GM19468 (cell line): ENCODE results near the gene APBA2.

ENCODE experiments used
- ATAC-seq: cut with Tn5 transposase; IDR thresholded peaks from one replicate; pipeline ENCODE4 v1.9.1; 2021; ENCODE audit warnings: mild to moderate bottlenecking, moderate library complexity, moderate number of reproducible peaks; ENCODE audit not compliant: unreplicated experiment; ENCODE audit errors: extremely low read depth

APBA2 gene

DNA sequence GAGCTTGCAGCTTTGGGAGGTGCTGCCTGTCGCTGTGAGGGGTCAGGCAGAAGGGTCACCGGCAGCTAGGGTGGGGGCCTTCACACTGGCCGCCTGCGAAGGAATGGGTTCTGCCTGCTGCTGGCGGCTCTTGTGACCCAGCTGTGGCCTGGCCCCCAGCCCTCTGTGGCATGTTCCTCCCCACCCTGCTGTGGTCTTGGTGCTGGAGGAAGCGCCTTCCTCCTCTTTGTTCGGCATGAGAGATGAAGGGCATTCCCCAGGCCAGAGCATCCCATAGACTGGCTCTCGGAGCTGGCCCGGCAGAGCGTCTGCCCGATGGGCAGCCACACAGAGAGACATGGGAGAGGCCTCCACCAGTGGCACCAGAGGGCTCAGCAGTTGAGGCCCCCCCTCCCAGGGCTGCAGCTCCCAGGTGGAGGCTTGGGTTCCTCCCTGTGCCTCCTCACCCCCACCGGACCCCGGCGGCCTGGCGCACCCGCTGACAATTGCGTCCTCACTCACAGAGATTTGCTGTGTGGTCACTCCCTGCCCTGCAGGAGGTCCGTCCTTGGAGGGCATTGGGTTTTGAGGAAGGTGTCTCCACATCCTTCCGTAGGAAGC is 221.6 kb downstream of the APBA2 start:
- no peak for ATAC-seq

DNA sequence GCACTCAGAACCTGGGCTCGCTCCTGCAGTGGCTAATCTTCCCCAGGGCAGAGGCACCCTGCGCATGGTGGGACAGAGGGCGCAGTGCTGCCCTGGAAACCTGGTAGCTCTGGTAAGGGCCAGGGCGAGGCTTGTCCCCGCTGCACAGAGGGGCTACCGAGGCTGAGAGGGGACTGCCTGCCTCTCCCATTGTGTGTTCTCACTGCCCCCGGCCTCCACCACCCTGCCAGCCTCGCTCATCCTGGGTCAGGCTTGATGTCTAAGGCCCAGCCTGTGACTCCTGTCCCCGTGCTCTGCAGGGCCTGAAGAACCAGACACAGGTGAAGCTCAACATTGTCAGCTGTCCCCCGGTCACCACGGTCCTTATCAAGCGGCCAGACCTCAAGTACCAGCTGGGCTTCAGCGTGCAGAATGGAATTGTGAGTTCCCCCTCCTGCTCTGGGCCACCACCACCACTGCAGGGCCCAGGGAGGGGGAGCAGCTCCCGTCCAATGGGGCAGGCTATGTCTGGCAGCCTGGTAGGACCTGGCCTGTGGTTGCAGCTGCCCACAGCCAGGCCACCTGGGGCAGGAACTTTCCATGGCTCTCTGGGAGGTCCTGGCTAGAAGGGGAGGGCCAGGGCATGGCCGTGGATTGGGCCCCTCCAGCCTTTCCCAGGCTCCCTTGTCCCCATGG is 222.3 kb downstream of the APBA2 start:
- ATAC-seq: no peak

DNA sequence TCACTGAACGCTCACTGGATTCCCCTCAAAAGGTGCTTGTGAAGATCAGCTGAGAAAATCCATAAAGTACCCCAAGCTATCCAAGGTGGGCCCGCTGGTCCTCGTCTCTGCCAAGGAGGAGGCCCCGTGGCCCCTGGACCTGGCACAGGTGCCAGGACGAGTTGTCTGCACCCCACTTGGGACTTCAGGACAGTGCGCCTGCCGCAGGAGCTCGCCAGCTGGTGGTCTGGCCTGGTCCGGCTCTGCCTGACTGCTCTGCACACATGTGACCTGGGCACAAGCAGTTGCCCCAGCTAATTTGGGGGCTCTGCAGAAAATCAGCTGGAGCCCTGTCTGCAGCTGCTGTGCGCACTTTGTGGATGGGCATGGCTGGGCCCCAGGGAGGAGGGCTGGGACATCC is 224.0 kb downstream of the APBA2 start:
- ATAC-seq: no peak

DNA sequence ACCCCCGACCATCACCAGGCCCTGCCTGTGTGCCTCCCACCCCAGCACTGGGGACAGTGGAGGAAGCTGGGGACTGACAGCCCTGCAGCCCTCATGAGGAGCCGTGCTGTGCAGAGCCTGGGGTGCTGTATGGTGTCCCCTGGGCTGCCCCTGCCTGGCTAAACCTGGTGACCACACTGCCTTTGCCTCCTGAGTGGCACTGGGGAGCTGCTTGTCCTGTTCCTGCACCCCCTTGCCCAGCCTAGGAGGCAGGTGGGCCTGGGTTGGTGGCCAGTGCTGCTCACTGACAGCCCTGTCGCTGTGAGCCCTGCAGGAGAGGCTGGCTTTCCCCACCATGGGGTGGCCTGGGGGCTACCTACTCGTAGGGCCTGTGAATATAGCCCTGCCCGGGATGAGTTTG is 224.4 kb downstream of the APBA2 start:
- no peak for ATAC-seq

DNA sequence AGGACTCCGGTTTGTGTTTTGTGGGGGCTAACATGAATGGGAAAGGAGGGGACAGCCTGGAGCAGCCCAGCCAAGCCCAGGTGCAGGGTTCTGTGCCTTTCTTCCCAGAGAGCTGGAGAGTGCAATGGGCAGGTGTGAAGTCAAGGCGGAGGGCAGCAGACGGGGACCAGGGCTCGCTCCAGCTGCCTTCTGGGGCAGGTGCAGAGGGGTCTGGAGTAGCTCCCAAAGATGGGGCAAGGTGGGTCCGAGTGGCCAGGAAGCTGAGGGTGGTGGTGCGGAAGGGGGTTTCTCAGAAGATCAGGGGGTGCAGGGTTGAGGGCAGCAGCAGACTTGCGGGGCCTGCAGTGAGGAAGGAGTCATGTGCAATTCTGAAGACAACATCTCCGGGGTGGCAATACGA is 225.0 kb downstream of the APBA2 start:
- ATAC-seq: no peak

DNA sequence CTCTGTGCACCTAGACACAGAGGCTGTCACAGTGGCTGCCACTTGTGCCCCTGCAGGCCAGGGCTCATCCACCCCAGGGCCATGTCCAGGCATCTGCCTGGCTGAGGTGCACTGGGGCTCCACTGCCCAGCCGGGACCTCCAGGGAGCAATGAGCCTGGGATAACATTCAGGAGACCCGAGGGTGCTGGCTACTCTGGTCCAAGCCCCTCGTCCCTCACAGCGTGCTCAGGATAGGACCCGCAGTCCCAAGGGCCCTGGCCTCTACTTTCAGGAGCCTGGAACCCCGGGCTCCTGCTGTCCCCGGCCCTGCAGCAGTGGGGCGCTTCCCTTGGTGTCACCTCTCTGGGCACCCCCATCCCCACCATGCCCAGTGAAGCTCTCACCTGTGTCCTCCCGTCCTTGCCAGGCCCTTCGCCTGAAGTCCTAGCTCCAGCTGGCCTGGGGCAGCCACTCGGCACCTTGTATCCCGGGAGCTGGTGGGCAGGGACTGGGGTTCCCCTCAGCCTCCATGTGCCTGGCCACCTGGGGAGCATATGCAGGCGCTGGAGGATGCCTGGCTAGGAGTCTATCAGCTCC is 226.0 kb downstream of the APBA2 start:
- ATAC-seq: no peak

DNA sequence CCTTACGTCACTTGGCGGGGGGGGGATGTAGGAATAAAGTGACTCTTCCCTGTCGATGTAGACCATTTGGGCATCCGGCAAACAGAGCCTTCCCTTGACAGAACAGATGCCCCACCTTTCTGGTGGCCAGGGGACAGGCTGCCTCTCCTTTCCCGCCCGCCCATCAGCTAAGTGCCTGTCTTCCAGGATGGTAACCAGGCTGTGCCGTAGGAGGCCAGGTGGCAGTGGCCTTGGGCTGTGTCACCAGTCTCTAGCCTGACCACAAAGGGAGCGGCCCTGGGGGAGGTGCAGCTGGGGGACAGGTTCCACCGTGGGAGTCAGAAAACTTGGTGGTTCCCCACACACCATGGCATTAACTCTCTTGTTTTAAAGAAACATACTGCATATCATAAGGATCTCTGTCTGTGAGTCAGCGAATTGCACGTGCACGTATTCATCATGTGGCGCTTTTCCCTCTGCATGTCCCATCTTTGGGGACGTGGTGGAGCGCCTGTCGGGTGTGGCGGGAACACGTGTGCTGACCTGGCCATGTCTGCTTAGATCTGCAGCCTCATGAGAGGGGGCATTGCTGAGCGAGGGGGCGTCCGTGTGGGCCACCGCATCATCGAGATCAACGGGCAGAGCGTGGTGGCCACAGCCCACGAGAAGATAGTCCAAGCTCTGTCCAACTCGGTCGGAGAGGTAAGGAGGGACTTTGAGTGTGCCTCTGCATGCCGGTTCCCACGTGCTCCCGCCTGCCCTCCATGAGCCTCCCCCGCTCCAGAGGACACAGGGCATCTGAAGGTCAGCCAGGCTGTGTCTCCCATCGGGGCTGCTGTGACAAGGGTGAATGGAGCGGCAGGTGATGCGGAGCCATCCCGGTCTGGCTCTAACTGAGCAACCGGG is 227.8 kb downstream of the APBA2 start:
- no peak for ATAC-seq

DNA sequence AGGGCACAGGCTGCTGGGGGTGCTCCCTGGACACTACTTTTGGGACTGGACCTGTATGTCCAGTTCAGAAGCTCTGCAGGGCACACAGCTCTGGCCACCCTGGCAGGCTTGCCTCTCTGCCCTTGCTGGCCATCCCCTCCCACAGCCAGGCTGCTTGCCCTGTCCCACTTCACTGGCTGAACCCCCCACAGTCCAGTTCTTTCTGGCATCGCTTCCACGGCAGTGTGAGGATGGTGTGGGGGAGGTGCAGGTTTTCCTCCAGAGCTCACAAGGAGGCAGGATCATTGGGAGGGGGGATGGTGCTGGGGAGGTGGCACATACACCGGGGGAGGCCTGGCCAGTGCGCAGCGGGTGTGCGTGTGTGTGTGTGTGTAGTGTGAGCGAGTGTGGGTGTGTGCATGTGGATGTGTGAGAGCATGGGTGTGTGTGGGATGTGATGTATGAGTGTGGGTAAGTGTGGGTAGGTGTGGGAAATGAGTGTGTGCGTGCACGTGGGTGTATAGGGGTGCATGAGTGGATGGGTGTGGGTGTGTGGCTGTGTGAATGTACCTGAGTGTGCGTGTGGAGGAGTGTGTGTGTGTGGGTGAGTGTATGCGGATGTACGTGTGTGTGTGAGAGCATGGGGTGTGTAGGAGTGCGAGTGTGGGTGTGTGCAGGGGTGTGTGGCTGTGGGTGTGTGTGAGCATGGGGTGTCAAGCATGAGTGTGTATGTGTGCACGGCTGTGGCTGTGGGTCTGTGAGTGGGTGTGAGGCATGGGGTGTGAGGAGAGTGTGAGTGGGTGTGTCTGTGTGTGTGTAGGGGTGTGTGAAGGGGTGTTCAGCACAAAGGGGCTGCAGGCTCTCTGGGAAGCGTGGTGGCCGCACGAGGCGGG is 228.7 kb downstream of the APBA2 start:
- ATAC-seq: no peak

DNA sequence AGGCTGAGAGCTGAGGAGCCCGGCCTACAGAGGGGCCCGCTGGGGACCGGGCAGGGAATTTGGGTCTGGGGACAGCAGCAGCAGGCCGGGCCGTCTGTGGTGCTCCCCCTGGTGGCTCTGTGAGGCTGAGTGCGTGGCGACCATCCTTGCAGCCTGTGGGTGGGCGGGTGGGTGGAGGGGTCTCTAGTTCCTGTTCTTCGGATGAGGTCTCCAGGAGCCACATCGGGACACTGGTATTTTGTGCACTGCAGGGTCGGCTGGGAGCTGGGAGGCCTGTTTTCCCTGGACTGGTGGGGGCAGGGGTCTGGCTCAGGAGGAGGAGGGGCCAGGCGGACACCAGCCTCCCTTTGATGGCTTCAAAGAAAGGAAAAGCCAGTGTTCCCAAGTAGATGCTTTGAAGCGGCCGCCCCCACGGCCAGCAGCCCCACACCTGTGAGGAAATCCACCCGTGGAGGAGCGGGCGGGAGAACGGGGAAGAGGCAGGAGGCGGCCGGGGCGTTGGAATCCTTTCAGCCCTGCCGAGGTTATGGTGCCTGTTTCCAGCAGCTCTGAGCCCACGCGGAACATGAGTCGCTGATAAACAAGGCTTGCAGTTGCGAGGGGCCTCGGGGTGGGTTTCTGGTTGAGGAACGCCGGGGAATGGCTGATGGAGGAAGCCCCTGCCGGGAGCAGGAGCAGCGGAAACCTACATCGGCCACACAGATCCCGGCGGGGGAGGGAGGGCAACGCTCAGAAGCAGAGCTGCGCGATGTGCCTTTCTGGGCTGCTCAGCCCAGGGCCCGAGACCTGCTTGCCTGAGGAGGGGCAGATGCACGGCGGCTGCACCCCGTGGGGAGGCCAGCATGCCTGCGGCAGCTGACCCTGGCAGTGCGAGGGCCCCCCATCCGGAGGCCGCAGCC is 229.6 kb downstream of the APBA2 start:
- no peak for ATAC-seq

DNA sequence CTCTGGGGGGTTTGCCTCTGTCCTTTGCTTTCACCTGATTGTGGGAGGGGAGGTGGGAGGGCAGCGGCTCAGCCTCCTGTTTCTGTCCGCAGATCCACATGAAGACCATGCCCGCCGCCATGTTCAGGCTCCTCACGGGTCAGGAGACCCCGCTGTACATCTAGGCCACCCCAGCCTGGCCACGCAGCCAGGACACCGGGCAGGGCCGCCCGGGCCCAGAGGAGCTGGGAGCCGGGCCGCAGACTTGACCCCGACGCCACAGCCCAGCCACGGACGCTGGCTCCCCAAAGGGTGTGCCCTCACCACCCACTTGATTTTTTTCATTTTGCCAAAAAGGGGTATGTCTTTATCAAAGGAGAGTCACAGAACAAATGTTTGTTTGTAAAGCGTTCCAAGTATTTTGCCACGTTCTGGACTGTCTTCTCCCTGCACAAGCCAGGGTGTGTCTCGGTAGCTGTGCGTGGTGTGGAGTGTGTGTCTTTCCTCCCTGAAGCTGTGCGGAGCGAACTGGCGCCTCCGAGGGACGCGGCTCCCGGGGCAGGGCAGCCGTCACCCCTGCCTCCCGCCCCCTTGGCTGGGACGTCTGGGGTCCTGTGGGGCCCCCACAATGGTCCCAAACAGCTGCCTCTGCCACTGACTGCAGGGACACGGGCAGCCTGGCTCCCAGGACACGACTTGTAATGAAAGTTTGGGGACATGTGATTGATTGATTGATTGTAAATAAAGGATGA is 231.4 kb downstream of the APBA2 start:
- ATAC-seq: no peak

DNA sequence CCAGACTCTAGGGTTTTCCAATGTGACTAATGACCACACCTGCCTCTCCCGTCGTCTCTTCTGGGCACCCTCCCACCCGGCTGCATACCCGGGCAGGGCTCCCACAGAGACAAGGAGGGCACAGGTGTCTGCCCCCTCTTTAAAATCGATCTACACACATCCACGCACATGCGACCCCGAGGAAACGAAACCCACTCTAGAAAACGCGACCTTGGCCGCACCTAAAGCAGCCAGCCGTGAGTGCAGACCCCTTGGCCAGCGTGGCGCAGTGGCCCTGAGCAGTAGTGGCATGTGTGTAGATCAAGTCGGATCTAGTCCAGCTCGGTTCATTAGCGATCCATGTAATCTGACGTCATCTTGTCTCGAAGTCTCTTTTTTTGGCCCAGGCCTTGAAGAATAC is 232.0 kb downstream of the APBA2 start:
- ATAC-seq: no peak

DNA sequence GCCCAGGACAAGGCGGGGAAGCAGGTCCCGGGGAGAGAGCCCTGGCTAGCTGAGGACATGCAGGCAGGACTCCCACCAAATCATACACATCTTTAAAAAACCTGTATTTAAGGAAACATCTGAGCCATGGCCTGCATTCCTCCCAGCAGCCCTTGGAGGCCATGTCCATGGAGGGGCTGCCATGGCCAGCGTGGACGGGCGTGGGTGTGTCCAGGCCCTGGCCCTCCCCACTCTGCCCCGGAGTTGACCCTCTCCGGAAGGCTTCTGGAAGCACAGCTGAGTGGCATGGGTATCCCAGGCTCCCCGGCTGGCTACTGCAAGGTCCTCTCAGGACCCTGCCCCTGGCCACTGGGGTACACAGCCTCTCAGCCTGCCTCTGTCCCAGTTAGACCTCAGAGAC is 234.1 kb downstream of the APBA2 start:
- no peak for ATAC-seq

DNA sequence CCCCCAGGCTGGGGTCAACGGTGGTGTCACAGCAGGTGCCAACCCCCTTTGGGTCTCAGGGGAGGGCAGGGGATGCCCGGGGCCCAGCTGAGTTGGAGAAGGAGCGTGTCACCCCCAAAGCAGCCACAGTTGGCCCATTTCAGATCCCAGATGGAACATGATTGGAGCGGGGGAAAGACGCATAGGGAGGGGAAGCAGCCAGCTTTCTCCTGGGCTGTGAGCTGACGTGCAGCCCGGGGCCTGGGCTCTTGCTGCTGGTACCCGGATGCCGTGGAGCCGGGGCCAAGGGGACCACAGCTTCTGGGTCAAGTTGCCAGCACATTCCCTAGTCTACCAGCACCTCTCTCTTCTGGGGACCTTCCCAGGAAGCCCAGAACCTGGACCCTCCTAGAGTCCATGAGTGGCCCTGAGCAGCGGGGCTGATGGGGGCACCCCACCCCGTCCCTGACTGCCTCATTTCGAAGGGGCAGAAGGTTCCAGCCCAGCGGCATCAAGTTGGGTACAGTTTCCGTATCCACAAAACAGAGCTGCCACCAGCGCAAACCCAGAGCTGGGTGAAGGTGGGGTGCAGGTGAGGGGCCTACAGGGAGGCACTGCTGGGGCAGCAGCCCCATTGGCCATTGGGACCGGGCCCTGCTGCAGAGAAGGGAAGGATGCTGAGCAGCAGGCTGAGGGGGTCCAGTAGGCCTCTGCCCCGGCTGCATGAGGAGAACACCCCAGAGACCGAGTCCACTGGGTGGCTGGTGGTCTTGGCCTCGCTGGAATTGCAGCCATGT is 235.0 kb downstream of the APBA2 start:
- ATAC-seq: no peak

DNA sequence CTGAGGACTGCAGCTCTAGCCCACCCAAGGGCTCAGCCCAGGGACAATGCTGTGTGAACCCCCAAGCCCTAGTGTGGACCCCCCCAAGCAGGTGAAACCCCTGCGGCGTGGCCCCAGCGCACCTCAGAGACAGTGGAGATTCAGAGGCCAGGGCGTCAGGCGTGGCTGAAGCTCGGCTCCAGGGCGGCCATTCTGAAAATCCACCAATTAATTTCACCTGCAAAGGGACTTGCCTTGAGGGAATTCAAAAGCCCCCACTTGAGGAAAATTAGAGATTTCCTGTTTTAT is 235.5 kb downstream of the APBA2 start:
- ATAC-seq: no peak

DNA sequence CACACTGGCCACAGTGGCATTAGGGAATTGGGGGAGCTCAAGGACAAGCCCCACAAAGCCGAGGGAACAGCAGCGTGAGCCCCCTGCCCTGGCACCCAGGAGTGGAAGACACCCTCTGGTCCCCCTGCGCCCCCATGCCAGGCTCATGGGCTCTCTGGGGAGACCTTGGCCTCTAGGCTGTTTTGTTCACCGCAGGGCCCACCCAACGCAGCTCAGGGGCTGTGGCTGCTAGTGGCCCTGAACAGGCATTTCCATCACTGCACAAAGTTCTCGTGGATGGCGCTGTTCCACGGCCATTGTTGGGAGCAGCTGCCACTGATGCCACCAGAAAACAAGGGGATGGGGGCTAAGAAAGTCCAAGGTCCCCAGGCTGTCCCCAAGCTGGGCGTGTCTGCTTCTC is 236.1 kb downstream of the APBA2 start:
- ATAC-seq: no peak

DNA sequence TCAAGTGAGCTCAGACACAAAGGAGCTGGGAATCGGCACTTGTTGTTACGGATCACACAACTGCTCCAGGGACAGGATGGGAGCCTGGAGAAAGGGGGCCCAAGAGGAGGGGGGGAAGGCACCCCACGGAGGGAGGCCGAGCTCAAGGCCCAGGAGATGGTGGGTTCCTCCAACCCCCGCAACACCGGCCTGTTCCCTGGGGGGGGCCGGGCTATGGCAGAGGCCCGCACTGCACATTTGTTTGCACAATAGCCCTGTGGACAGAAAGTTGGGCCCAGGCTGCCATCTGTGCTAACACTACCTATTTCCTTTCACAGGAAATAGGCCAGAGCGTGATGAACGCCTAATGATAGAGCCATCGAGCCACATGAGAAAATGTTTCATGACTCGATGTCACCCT is 236.7 kb downstream of the APBA2 start:
- no peak for ATAC-seq

DNA sequence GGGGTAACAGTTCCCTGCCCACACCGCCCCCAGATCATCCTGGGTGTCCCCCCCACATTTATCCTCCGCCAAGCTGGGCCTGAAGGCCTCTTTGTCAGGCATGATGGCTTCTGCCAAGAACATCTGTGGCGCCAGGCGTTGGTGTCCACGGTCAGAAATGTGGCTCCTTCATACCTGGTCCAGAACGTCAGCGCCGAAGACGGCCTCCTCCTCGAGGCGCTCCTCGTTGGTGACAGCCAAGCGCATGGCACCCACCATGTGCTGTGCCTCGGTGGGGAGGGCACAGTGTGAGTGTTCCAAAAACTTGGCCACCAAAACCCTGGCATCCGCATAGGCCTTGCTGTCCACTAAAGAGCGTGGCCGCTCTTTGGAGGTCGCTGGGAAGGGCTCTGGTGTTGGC is 237.4 kb downstream of the APBA2 start:
- ATAC-seq: no peak

DNA sequence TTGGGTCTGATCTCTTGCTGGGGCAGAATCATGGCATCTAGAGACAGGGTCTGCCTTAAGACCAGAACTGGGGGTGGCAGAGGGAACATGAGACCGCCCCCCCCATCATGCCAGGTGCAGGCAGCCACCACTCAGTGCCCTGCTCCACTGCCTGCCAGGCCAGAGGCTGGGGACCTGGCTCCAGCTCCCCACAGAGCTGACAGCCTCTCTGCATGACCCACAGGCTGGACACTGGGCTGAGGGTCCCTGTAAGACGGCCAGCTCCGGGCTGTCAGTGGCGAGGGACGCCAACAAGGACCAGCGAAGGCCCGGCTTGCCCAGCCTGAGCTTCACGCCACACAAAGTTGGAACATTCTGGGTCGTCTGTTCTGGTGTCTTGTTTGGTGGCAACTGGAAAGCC is 238.2 kb downstream of the APBA2 start:
- no peak for ATAC-seq
